Activated CD4-positive, CD25-positive, alpha-beta regulatory T cell treated with anti-CD3 and anti-CD28 coated beads, Interleukin-2, amount 50 U/mL, for 72 hours (primary cell): Measurements from ENCODE around the gene PIK3R6.
"Not testable (repeated sequence)": the region's sequence is repeated elsewhere in the genome, so short reads cannot be mapped to it uniquely, and the experiment has no call there.

ENCODE experiments used
- DNase-seq: peaks from one replicate; pipeline ENCODE4 v3.0.0; 2021

The PIK3R6 gene

DNA sequence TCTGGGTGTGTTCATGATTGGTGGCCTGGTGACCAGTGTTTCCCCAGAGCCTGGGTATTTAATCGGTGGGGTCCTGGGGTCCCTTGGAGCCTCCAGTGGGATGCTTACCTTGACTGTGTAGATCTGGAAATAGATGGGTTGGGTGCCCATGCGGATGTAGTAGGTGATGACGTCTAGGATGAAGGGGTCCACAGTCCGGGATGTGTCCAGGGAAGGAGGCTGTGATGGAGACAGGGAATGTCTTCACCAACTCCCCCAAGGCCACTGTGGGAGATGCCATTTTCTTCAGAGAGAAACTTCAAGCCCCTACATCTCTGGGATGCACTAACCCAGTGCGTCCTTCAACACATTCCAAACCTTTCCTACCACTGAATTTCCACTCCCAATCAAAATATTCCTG, 44.2 kb downstream of the PIK3R6 start:
- no peak for DNase-seq

DNA sequence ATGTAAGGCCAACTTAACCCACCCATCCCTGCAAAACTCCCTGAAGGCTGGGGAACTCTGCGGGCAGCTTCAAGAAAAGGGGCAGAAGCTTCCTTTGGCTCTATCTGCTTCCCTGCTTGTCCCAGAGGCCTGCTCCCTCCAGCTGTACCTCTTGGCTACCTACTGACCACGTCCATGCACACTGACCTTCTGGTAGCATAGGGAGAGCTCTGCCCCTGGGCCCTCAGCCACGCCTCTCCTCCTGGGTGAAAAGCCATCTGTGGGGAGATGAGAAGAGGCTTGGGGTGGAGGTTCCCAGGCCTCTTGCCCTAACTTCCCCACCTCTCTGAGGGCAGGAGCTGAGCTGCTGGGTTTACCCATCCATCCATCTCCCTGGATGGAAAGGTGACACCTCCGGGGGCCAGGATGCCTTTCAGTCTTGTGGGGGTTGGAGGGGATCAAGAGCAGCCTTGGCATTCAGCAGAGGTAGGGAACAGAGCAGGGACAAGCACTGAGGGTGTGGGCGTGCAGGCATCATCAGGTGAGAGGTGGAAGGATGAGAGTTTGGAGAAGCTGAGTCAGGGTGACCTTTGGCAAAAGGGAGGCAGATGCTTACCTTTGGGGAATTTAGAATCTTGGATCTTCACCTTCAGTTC, 45.0 kb downstream of the PIK3R6 start:
- no peak for DNase-seq

DNA sequence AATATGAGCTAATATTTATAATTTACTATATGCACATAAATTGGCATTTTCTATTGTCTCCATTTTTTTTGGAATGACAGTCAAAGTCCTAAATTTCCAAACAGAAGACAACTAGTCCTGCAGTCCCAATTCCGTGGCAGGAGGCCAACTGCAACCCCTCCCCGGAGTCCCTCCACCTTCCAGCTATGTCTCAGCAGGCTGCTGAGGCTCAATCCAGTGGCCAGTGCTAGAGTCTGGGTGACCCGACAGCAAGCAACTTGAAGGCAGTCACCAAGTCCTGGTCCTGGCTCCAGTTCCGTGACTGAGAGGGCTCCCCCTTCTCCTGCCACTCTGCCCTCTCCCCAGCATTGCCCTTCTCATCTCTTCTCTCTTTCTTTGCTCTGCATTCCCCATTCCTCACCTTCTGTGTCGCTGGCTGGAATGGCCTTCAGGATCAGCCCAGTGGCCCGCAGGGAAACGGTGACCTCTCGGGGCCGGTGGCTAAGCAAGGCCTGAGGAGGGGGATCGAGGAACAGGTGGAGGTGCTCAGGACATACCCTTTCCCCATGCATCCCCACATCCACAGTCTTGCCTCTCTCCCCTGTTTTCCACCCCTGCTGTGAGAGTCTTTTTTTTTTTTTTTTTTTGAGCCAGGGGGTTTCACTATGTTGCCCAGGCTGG, 45.9 kb downstream of the PIK3R6 start:
- no peak for DNase-seq

DNA sequence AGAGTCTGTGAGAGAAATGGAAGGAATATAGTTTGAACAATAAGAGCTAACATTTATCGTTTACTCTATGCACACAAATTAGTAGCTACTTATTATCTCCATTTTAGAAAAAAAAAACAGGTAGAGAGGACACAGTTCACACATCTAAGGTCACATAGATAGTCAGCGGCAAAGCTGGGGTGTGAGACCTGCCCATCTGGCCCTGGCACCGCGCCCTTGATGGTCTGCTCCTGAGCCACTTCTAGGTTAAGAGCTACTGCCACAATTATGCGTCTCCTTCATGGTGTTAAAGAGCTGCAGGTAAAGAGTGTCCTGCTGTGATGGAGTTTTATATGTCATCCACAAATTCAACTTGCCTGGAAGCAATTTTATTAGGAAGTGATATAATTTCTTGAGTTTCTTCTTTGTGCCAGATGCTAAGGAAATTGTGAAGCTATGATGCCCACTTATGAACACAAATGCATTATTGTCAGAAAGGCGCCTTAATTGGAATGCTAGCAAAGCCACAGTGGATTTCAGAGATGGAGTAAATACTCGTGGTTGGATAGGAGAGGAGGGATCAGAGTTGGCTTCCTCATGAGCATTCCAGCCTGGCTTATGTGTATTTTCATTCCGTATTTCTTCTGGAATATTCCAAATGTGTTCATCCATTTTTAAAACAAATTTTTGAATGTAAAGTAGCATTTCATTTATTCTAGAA, 47.0 kb downstream of the PIK3R6 start:
- DNase-seq, result no peak

DNA sequence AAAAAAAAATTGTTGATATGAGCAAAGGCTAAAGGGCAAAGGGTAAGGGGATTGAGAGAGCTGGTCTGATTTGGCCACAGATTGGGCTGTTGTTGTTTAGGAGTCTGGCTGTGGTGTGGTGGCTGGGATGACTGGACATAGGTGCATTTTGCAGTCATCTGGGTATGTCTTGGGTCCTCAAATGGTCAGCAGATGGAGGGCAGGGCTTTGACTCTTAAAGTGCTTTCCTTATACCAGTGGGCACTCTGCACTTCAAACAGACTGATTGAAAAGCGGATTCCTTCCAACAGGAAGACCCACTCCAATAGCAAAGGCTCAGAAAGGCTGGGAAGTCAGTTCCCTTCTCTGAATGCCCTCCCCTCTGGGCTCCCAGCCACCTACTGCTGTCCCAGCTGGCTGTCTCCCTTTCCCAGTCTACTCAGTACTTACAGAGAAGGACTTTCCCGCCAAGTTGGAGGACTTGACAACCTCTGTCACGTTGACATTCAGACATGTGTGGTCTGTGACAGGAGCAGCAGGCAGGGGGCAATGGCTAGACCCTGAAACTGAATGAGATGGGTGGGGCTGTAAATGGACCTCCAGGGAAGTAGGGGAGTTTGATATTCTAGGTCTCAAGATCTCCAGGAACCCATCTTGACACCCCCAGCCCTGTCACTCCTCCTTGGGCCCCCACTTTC, 48.7 kb downstream of the PIK3R6 start:
- DNase-seq, result no peak

DNA sequence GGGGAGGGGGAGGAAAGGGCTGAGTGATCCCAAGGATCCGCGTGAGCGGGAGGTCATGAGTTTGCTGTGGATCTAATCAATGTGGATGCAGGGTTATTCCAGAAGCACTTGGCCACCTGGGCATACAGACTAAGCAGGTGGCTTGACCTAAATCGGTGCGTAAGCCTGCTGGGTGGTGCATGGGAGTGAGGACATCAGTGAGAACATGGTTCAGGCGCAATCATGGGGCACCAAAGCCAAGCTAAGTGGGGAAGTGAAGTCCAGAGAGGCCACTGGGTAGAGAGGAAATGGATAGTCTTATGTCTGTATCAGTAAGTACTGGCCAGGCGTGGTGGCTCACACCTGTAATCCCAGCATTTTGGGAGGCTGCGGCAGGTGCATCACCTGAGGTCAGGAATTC, 49.4 kb downstream of the PIK3R6 start:
- DNase-seq, result no peak

DNA sequence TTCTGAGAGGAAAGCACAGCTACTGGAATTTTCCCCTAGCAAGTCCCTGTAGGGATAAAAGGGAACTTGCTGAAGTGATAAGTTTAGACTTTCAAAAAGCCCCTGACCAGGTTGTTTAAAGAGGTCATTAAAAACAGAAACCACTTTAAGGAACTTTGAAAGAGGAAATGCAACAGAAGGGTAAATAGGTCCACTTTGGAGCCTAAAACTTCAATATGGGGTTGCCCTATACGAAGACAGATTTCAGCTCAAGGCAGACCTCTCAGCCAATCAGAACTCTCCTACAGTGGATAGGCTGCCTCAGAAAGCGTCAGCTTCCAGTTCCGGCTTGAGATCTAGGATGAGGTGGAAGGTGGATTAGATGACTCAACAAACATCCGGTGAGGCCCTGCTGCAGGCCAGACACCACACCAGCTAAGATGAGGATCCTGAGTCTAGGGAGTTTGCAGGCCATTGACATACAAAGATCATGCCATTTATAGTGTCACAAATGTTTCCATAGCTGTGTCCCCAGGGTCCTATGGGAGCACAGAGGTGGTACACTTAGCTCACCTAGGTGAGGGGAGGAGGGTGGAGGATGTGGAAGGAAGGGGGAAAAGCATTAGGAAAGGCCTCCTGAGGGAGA, 60.4 kb downstream of the PIK3R6 start:
- DNase-seq, result no peak

DNA sequence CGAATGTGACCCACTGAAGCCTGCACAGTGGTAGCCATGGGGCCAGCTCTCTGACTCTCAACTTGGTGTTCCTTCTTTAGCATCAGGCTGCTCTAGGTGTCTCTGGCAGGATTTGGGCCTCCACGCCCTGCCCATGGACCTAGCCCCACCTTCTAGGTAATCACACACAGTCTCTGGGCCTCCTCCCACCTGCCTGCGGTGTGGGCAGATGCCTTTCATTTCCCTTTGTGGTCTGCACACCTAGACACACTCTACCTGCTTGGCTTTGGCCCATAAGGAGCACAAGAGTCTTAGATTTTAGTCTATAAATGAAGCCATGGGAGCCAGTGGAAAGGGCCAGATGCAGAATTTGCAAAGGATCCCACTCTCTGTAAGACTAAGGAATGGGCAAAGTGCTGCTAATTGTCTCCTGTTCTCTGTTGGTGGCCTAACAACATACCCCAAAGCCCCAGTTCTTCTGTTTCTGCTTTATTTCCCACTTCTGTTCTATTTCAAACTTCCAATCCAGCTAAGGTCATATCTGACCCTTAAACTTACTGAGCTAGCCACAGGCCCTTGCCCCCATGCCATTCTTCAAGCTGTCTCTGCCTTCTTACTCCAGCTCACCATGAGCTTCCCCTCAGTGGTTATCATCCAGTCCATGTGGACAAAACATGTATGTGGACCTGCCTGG, 61.1 kb downstream of the PIK3R6 start:
- no peak for DNase-seq

DNA sequence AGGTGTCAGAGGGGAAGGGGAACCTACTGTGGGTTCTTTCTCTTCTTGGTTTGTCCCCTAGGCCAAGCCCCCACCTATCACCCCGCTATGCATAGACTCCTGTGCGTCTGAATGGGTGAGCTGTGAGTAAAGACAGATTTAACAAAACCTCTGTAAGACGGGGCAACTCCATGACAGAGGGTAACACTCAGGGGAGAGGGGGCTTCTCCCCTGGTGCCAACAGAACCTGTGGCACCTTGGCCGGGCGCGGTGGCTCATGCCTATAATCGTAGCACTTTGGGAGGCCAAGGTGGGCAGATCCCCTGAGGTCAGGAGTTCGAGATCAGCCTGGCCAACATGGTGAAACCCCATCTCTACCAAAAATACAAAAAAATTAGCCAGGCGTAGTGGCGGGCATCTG, 62.1 kb downstream of the PIK3R6 start:
- DNase-seq, result not testable (repeated sequence)

DNA sequence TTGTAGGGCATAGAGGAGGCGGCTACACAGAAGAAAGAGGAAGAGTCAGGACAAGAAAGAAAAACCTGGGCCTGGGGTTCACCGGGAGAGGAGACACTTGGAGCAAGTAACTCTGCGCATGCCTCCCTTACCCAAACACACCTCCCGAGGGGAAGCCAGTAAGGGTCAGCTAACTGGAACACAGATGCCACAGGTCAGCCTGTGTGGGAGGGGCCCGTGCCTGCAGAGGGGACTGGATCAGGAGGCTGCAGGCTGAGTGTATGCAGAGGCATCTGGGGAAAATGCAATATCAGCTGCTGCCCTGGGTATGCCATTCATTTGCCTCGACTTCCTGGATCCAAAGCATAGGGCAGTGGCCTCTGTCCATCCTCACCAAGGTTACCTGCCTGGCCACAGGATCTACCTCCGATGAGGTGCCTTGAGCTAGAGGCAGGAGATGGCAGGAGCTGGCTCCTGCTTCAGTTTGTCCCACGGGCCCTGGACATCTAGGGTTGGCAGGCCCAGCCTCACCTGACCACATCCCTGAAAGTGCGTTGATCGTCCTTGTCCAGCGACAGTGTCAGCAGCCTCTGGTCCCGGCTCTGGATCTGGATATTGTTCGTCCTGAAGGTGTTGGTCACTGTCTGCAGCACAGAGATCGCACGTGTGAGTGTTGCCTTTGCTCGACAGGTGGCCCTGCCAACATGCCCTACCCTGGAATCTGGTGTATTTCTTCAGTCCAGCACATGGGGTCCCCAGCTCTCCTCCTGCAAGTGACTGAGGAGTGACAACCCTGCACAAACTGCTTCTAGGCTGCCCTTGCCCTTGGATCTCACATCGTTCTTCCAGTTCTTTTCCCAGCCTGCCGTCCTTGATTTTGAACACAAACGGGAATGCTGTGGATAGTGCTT, 63.7 kb downstream of the PIK3R6 start:
- DNase-seq, result no peak

DNA sequence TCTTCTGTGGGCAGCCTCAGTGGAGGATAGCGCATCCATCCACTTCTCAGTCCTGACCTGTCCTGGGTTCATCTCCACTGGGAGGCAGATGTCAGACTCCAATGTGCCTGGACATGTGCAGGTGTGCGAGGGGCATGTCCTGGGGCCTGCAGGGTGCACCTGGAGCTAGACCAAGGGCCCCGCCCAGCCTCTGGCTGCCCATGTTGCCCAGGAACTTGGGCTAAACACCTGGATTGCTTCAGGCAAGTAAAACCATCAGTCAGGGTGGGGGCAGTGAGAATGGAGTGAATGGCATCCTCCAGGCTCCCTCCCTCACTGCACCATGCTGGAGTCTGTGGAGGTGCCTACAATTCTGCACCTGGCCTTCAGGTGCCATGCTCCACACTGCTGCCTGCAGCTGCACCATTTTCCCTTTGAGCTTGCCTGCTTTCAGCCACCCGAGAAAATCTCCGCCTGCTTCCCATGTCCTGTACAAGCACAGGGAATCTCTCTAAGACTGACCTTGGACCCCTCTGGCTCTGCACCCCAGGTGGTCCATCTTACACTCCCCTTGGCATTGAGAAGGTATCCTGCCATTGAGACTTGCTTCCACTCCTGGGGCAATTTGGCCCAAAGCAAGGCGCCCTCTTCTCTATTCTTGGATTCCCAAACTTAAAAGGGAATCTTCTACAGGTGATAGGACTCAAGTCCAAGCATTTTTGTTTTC, 66.2 kb downstream of the PIK3R6 start:
- DNase-seq, result no peak

DNA sequence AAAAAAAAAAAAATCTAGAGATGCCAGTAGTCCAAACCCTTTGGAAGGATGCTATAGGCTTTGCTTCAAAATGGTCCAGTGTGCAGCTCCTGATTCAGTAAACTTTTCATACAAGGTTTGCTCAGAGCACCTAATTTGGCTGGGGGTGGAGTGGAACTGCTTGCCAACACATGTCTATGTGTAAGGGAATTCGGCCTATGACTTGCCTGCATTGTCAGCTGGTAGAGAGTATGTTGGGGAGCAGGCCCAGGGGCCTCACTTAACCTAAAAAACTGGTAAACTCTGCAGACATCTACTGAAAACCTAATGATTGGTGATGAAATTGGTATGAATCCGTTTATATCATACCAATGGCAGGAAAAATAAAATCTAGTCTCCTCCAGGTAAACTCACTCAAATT, 66.8 kb downstream of the PIK3R6 start:
- DNase-seq, result no peak

DNA sequence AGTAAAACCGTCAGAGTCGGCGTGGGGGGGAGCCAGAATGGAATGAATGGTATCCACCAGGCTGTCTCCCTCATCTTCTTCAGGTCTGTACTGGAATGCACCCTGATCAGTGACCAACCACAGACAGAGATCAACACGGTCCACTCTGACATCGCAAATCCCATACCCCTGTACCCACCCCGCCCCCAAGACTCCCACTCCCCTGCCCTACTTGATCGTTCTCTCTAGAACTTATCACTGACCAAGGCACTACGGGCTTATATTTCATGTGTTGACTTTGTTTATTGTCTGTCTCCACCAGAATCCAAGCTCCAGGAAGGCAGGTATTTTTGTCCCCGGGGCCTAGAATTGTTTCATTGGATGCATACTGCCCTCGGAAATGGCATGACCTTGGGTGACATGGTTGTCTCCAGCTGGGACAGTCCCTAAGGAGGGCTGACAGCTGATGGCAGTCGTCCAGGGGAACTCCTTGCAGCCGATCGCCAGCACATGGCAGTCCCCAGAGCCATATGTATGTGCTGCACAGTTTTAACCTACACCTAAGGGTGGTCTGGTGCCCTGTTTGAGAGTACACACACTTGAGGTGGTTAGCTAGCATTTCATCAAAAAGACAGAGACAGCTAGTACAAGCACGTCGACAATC, 67.8 kb downstream of the PIK3R6 start:
- DNase-seq, result no peak

DNA sequence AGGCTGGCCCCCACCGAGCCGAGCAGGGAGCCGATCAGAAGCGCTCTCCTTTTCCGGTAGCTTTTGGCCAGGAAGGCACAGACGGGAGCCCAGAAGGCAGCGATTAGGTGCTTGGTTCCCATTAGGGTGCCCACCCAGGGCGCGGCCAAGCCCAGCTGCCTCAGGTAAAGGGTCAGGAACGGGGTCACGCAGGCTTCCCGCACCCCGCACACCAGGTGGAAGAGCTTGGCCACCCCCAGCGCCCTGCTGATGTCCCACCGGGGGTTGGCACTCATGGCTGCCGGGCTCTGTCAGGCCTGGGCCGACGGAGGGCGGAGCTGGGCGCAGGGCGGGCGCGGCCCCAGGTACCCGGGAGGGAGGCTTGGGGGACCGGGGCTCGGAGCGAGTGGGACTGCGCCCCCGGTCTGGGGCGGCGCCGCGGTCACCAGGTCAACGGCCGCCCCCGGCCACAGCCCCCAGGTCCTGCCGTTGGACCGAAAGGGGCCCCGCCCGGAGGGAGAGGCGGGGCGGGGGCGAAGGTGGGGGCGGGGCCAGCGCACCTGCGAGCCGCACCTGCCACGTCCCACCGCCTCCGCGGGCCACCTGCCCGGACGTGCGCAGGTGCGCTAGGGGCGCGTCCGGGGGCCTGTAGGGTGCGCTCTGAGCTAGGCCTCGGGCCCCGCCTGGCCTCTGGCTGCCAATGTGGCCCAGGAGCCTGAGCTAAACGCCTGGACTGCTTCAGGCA, 68.5 kb downstream of the PIK3R6 start, which contains the start of gene MFSD6L:
TSS of gene MFSD6L (minus strand) at position 520 of the 724 bp plus-strand sequence. CDS start at position 275, 245 bp downstream.
- no peak for DNase-seq

DNA sequence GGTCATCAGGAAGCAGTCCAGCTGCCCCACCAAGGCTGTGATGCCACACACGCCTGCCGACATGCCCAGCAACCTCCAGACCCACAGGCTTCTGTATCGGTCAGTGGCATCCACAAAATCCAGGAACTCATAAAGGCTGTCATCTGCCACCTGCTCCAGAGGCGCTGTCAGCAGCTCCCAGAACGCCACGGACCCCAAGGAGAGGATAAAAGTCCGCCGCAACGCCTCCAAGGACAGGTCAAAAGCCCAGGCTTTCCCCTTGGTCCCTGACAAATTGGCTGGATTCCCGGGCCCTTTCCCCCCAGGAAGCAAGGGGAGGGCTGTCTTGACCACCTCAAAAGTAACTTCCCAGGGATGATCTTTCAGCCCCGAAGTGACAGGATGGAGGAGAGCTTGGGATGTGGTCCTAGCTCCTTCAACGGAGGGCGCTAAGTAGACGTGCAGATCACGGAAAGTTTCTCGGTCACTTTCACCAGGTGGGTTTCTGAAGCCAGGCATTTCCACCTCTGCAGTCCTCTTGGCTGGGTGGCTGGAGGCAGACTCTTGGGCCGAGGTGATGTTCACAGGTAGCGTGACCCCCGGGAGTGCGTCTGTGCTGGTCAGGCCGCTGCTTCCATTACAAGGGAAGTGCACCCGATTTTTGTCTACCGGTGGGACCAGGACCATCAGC, 69.2 kb downstream of the PIK3R6 start:
- no peak for DNase-seq

DNA sequence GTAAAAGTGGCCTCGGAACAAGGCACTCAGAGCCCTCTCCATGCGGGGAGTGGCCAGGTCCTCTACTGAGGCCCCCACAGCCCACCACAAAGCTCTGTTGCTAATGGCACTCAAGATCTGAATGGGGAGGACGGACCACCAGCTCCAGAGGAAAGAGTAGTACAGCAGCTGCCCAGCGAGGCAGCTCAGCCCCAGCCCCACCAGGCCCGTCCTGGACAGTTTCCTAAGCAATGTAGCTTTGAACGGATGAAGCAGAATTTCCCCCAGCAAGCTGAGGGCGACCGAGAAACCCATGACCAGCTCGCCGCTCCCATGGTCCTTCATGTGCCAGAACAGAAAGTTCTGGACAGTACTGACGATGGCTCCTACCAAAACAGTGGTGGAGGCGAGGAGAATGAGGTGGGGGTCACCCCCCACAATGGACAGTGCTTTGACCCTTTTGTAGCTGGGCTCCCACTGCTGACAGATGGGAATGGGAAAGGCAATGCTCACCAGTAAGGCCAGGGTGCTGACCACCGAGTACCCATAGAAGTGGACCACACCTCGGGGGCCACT, 69.8 kb downstream of the PIK3R6 start:
- DNase-seq, result no peak

DNA sequence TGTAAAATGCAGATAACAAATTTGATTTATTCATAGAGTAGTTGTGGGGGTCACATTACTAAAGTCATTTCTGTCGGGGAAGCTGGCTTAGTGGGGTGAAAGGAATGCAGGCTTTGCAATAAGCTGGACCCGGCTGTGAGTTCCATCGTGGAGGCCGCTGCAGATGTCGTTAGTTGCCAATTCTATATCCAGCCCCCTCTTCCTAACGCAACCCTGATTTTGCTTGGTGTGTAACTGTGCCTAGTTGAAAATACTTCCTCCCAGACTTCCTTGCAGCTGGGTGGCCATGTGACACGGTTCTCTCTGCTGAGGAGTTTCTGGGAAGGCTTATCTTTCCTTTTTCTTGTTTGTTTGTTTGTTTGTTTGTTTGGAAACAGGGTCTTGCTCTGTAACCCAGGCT, 72.8 kb downstream of the PIK3R6 start:
- no peak for DNase-seq

DNA sequence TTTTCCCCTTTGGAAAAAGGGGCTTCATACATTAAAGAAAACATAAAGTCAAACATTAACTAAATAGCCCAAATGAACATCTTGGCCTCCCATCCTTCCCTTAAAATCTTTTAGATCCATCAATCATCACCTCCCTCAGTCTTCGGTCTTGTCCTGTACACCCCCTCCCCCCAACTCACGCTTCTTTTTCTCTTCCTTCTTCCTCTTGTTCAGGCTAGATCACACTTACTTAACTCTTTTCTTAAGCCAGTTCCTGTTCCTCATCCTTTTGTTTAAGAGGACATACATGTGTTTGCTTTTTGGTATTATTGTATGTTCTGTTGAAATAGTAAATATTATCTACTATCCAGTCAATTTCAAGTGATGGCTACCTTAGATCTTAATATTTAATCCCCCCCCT, 73.8 kb downstream of the PIK3R6 start:
- no peak for DNase-seq

DNA sequence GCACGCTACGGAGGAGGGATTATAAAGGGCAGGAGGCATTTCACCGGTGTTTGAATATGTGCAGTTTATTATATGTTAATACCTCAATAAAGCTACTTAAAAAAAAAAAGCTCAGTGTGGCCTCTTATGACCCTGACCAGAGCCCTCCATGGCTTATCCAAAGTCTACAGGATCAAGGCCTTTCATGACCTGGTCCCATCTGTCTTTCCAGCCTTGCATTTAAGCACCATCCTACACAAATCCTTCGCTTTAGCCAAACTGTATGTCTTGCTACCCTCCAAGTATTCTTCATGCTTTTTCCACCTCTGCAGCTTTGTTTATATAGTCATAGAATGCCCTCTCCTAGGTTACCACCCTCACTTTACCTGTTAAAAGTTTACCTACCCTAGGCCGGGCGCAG, 74.8 kb downstream of the PIK3R6 start:
- DNase-seq, result no peak
